HG03571 (cell line): ENCODE data around the gene CLEC2L.

Source experiments
- ATAC-seq: cut with Tn5 transposase; IDR thresholded peaks from one replicate; pipeline ENCODE4 v1.9.1; 2021; ENCODE audit not compliant: unreplicated experiment

The CLEC2L gene

DNA sequence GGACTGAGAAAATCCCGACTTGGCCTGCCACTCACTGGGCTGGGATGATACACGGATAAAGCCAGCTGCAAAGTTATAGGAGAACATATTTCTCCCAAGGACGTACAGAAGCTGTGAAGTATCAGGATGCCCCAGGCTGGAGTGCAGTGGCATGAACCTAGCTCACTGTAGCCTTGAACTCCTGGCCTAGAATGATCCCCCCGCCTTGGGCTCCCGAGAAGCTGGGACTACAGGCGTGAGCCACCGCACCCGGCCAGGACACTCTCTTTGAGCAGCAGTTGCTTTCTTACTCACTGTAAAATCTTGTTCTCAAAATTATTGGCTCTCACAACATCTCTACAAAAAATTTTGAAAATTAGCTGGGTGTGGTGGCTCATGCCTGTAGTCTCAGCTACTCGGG is 50.4 kb downstream of the CLEC2L start:
- no peak for ATAC-seq

- no peak for ATAC-seq
Observed at GRCh38 chr7:139574618-139575337, 51.3 kb downstream of the CLEC2L start.

GRCh38 chr7:139575338-139575680 is 51.8 kb downstream of the CLEC2L start:
- ATAC-seq, result no peak

- ATAC-seq, result no peak
Observed at GRCh38 chr7:139576179-139576973, 52.9 kb downstream of the CLEC2L start.

- no peak for ATAC-seq
Observed at GRCh38 chr7:139580435-139580834, 57.0 kb downstream of the CLEC2L start.

DNA sequence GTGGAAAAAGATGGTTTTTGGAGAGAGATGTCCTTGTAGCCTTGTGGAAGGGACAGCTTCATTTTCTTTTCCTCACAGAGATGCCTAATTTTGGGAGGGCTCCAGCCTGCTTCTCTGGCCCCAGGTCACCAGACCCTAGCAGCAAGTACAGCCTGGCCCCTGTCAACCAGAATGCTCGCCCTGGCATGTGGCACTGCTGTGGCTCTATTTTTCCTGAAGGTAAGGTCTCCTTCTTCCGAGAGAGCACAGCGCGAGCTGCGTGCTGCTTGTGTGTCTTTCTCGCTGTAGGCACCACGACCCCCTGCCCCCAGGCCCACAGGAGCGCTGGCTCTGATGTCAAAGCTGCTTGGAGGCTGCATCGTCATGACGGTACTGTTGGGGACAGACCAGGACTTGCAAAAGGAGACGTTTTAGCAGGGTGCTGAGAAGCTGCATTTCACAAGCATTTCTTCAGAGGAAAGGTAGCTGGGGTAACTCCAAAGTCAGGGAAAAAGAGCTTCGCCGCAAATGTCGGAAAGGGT is 58.7 kb downstream of the CLEC2L start:
- no peak for ATAC-seq

- no peak for ATAC-seq
Observed at GRCh38 chr7:139582671-139583155, 59.2 kb downstream of the CLEC2L start.

- ATAC-seq, result no peak
Observed at GRCh38 chr7:139583826-139584553, 60.5 kb downstream of the CLEC2L start.

DNA sequence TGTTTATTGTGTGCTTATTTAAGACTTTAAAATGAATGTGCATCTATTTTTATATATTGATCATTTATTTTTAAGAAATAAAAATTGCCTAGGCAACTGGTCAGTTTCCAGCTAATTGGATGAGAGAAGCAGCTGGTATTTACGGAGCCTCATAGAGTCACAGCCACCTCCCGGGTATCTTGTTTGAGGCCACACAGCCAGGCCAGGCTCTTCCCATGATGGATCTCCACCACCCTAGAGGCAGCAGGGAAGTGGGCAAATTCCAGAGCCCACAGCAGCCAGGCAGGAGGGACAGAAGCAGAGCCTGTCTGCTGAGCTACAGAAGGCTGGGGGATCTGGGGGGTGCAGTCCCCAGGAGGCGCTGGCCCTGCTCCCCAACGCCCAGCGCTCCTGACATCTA is 61.6 kb downstream of the CLEC2L start:
- no peak for ATAC-seq

- ATAC-seq, result no peak
Observed at GRCh38 chr7:139586286-139586685, 62.8 kb downstream of the CLEC2L start.

- ATAC-seq, result no peak
Observed at GRCh38 chr7:139587535-139587934, 64.0 kb downstream of the CLEC2L start.

GRCh38 chr7:139588632-139589031 is 65.1 kb downstream of the CLEC2L start:
- ATAC-seq, result no peak

DNA sequence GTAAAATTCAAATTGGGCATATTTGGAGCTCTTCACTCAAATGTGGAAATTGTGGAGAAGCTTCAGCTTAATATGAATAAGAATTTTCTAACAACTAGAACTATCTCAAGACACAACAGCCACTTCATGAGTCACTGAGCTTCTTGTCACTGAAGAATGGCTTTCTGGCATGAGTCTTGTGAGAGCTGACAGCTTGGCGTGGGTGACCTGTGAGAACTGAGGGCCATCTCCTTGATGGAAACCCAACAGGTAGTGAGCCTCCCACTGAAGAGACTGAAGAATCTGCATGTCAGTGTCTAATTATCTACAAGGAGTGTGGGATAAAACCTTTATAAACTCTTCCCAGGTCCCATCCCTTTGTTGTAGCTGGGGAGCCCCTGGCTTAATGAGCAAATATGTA is 66.0 kb downstream of the CLEC2L start:
- ATAC-seq, result no peak

DNA sequence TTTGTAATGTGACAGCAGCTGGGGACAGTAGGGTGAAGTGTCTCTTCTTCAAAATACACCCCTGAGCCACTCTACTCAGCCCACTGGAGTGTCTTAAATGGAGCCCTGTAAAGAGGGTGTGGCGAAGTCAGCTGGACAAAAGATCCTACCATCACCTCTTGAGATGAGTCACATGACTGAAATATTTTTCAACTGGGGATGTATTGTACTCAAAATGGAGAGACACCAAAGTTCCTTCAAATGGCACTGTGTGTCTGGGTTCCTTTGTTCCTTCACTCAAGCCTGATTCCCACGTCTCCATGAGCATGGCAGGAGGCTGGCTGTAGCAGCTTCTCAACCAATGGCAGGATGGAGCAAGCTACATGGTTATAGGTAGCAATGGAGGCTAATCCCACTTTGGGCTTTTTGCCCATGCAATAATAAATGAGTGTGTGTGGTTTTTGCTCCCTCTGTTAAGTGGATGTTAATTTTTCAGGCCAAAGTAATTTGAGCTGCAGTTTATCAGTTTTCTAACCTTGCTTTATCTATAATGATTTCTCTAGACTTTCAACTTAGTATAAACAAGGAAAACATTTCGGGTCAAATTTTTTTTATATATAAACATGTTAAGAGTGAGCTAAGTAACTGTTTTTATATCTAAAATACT is 68.2 kb downstream of the CLEC2L start:
- no peak for ATAC-seq

DNA sequence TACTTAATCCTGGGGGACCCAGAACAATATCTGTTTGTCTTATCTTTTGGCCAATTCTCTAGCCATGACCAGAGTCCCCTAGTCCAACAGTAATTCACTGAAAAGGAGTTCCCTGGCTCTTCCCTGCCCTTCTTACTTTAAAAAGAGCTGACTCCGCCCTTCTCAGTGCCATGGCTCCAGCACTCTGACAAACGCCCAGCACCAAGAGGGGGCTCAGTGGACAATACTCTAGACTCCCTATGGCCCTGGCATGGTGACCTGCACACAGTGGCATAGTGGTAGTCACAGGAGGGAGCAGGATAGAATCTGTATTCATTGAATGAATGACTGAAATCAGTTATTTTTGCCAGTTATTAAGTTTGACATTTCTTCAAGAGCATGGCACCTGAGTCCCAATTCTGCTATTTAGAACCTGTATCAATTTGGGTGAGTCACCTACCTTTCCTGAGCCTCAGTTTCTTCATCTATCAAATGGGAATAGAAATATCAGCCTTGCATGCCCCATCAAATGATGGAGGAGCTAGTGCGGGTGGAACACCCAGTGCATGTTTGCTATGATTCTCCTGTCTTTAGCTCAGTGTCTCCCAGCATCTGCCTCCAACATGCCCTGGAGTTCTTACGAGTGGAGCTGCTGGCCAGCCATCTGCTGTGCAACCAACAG is 69.4 kb downstream of the CLEC2L start:
- no peak for ATAC-seq

DNA sequence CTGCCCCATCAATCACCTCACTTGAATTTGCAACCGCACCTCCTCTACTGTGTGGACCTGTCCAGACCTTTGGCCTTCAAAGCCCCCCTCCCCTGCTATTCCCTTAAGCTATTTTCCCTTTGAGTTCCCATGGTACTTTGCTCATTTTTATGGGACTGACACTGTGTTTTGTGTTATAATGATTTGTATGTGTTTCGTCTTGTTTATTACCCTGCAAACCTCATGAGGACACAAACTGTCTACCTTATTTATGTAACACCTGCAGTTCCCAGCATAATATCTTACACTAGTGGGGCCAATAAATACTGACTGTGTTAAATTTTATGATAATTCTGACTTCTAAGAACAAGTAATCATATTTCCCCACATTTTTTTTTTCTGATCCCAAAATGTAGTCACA is 70.6 kb downstream of the CLEC2L start:
- ATAC-seq, result no peak
